IPS-NIHi11 (cell line): ENCODE results near the gene KCNH8.

Experiments used
- DNase-seq: peaks from one replicate; pipeline ENCODE4 v3.0.0; 2012; ENCODE audit warnings: mixed read lengths, low spot score

KCNH8 gene

DNA sequence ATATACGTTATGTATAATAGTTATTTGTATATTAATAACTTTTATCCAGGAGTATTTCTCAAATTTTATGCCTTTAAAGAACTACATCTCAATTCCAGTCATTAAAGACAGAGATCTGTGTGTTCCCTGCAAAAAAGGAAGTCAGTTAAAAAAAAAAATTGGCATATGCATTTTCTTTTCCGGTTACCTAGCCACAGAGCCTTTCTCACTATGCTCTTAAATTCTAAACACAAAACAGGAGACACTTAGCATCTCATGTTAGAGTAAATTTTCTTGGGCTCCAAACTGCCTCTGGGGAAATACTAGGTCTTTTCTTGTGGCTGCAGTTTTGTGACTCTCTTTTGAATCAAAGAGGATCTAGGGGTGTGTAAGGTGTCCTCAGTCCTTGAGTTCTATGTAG is 105.9 kb downstream of the KCNH8 start:
- DNase-seq = no peak

DNA sequence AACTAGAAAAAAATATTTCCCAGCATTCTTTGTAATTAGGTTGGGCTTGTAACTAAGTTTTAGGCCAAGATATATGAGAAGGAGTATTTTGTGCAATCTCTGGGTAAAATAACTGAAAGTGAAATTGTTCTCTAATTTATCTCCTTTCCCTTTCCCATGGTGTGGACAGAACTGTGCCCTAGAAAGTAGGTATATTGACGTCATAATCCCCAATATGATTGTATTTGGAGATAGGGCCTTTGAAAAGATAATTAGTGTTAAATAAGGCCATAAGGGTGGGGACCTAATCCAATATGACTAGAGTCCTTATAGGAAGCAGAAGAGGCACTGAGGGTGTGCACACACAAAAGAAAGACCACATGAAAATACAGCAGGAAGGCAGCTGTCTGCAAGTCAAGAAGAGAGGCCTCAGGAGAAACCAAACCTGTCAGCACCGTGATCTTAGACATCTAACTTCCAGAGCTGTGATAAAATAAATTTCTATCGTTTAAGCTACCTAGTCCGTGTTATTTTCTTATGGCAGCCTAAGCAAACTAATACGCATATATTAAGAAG is 106.6 kb downstream of the KCNH8 start:
- DNase-seq = no peak

DNA sequence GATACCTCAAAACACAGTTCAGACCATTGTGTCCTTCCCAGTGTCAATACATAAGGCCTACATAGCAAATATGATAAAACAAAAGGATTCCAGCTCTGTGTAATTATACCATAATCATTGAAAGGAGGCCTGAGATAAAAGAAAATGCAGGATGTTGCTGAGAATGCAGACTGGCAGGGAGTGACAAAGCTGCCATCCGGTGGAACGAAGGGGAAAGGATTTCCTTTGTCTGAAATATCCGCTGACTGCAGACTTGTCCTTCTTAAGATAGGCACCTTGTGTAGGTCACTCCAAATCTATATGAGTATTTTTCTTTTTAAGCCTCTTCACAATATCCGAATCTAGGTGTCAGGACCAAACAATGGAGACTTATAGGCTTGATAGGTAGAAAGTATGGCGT is 108.0 kb downstream of the KCNH8 start:
- peak; percentile 12 for DNase-seq

DNA sequence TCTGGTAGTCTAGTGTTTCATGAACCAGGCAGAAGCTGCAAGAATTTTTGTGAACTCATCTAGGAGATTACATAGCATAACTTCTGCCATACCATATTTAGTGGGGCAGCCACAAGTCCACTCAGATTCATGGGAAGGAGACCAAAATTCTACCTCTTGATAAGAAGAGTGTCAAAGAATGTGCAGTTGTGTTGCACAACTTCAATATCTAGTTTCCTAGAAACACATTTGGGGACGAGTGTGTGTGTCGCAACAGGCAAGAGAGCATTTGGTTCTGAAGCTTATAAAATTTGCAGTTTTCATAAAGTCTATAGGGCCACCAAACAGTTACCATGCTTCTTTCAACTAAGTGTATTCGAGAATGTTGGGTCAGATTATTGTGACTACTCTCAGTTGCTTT is 115.3 kb downstream of the KCNH8 start:
- no peak for DNase-seq

DNA sequence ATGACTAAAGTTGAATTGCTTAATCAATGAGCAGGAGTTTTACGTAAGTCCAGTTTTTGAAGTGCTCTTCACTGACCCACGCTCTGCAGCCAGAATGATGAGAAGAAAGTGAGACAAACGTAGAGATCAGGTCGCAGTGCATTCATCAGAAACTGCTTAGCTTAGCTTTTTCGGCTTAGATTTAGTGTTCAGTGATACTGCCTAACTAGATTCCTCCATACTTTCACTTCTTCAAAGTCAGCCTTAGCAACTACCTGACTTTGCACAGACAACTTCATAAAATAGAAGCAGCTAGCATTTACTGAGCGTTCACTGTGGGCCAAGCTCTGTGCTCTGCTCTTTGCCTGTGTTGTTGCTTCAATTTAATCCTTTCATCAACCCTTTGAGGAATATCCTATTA is 116.1 kb downstream of the KCNH8 start:
- no peak for DNase-seq

DNA sequence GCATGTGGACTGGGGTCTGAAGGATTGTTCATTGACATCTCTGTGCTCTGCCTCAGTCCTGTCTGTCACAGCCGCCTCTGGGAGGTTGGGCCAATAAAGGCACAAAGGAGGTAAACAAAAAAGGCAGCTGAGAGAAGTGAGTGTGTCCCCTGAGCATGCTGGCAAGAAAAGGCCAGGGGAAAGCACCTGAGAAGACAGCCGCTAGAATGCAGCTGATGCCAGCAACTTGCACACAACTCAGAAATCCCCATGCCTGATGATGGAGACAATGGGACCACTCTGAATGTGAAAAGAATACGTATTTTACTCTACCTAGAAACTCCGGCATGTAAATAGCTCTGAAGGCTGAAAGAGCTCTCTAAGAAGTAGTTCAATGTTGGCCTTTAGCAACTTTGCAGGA is 118.7 kb downstream of the KCNH8 start:
- DNase-seq = peak; percentile 45

DNA sequence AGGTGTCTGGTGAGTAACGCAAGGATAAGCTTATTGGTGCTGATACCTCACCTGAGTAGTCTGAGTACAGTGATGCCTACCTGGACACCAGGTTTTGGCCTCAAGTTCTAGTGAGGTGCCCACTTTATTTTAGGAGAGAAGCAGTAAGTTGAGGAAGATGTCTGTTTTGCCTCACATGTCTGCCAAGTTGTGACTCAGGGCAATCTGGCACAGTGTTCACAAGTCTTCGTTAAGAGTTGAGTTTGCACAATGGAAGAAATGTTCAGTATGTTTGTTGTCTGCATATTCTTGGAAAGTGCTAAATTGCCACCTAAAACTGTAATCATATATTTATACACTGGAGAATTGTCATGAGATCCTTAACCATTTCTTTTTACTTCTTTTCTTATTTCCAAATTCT is 122.2 kb downstream of the KCNH8 start:
- no peak for DNase-seq

DNA sequence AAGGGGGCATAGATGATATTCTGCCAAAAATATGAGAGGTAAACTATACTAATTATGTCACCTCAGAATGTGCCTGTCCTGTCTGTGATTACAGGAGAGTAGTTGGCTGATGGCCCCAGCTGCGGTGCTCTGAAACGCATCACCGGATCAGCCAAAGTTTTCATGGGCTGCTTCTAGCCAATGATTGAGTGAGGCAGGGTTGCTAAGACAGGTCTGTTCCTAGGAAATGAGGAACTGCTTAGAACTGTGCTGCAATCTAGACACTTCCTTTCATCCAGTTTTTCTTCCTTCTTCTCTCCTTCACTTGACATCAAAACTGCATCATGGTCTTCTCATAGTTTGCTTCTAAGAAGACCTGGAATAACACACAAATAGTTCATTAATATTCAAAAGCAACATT is 124.0 kb downstream of the KCNH8 start:
- DNase-seq = no peak

DNA sequence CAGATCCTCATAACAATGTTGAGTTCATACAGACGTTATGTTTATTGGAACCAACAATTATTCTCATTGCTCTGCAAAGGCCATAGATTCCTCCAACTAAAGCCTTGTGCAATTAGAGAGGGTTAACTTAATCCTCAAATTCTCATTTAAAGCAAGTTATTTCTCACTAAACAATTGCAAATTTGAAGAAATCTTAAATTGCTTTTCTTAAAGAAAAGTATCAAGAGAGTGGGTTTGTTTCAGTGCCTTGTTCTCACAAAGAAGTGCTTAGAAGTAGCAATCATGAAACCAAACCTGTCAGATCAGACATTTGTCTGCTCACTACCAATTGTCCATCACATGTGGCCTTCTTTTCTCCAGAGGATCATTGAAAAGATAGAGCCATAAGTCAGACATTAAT is 124.8 kb downstream of the KCNH8 start:
- no peak for DNase-seq

DNA sequence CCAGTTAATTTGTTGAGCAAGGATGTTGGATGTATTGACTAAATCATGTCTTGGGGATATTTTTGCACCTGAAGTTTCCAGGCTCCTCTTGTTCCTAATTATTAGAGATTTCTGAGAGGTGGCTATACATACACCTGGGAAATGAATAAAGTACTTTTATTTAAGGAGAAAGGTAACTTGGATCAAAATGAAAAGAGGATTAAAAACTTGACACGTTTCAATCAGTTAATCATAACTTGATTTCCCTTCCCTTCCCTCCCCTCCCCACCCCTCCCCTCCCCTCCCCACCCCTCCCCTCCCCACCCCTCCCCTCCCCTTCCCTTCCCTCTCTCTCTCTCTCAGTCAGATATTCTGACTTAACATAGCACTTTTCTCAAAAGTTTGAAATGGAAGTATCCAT is 126.3 kb downstream of the KCNH8 start:
- no peak for DNase-seq

DNA sequence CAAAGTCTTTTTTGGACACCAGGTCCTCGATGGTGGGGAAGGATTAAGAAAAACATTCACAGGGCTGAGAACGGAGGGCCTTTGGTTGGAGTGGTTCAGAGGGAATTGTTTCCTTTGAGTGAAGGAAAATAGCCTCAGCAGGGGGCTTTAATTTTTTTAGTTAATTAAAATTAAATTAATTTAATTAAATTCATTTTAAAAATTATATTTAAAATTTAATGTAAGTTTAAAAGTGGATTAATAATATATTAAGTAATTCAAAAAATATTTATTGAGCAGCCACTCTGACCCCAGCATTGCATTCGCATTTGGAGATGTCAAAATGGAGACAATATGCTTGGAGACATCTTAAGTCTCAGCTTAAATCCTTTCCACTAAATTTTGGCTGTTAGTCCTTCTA is 136.7 kb downstream of the KCNH8 start:
- no peak for DNase-seq

DNA sequence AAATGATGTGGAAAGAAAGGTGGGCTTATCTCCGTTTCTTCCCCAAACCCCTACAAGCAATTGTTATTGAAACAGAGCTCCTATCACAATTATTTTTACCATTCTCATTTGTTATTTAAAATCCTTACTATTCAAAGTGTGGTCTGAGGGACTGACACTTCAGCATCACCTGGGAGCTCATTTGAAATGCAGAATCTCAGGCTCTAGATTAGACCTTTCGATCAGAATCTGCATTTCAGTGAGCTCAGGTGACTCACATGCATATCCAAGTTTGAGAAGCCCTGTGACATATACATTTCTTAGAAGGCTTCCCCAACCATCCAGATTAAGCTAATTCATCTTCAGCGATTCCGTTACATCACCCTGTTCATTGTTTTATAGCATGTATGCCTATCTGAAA is 145.0 kb downstream of the KCNH8 start:
- DNase-seq = no peak

DNA sequence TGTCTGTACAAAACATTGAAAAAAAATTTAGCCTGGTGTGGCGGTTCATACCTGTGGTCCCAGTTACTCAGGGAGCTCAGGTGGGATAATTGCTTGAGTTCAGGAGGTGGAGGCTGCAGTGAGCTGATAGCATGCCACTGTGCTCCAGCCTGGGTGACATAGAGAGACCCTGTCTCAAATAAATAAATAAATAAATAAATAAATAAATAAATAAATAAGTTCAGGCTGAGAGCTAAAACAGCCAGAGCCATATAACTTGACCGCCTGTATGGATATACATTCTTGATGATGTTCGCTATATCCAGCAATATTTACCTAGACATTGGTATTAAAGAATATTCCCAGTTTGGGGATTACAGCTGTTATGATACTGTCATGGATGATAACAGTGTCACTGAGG is 146.9 kb downstream of the KCNH8 start:
- no peak for DNase-seq

DNA sequence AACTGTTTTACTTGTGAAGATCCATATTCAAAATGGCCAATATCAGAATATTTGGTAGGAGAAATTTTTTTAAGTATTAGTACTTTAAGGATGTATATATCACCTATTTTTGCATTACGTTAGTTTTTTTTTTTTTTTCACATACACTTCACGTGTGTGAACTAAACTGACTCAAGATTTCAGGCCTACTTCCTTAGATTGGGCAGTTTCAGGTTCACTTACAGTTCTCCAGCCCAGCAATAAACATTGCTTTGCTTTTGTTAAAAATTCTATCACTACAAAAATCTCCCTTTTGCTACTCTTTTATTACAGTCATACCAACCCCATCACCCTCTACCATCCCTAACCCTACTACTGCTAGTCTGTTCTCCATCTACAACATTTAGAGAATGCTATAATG is 183.6 kb downstream of the KCNH8 start:
- DNase-seq = no peak

DNA sequence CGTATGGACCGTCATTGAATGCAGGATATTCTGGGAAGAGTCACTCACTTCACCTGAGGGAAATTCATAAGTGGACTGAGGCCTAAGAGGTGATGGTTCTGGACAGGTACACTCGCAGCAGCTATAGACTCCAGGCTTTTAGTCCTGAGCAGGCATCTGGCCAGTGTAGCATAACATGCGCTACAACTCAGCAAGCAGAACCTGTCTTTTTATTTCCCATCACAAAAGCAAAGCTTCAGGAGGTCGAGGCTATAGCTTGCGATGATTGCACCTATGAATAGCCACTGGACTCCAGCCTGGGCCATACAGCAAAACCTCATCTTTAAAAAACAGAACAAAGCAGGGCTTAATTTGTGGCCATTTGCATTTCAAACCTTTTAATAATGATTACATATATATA is 185.8 kb downstream of the KCNH8 start:
- no peak for DNase-seq

DNA sequence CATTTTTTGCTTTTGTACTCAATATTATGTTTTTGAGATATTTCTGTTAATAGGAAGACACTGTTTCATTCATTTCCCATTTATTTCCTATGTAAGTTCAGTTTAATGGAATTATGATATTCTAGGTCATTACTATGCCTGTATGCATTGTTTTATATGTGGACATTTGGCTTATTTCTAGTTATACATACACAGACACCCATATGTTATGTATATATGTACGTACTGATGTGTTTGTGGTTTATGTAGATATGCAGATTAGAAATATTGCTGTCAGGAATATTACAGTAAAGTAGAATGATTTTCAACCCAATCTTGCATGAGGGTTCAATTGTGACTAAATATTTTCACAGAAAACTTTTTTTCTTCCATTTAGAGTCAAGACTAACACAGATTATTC is 190.5 kb downstream of the KCNH8 start:
- DNase-seq = no peak

DNA sequence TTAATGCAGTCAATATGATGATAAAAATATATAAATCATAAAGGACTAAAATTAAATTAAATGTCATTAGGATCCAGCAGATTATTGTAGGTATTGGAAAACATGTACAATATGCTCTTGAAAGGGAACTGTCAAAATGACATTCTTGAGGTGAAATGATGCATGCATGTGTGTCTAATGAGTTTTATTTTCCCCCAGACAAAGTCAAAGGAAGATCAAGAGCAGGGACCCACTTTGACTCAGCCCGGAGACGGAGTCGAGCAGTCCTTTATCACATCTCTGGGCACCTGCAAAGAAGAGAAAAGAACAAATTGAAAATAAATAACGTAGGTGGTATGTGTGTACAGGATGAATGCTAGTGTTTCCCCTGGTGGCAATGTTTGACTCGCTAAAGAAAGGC is 194.1 kb downstream of the KCNH8 start:
- DNase-seq = no peak

DNA sequence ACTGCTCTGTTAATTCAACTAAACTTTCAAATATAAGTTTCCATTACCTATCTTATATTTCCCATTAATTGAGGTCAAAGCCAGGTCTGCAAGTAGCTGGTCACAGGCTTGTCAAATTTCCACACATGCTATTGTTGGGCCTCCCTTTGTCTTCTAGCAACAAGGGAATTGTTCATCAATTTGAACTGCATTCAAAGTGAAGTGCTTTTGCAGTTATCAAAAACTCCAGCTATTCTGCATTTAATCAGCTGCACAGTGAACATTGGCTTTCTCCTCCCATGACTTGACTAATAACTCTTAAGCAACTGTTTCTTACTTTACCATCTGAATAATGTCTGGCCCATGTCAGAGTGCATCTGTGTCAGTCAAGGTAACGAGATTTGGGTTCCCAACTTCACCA is 198.4 kb downstream of the KCNH8 start:
- no peak for DNase-seq

DNA sequence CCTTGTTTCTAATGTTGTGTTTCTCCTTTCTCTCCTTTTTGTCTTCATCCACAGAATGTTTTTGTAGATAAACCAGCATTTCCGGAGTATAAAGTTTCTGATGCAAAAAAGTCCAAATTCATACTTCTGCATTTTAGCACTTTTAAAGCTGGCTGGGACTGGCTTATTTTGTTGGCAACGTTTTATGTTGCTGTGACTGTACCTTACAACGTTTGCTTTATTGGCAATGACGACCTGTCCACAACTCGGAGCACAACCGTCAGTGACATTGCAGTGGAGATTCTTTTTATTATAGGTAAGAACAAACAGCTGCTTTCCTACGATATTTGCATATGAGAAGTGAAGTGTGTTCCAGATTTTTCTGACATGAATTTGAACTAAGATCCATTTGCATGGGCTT is 199.4 kb downstream of the KCNH8 start:
- DNase-seq = no peak

DNA sequence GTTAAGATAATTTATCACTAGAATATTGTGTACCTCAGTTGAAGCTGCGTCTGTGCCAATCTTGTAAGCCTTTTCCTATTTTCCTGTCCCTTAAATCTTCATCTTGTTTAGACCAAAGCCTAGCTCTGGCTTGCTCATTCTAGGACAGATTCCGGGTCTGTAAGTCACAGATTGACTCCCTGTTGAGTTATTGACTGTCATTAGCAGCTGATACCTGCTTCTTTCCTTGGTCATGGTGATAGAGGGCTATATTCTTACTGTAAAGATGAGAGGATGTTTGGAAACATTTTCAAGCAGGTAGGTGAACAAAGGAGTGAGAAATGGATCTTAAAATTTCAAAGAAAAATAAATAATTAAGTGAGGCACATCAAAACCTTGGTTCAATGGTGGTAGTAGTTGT is 200.2 kb downstream of the KCNH8 start:
- peak; percentile 4 for DNase-seq

DNA sequence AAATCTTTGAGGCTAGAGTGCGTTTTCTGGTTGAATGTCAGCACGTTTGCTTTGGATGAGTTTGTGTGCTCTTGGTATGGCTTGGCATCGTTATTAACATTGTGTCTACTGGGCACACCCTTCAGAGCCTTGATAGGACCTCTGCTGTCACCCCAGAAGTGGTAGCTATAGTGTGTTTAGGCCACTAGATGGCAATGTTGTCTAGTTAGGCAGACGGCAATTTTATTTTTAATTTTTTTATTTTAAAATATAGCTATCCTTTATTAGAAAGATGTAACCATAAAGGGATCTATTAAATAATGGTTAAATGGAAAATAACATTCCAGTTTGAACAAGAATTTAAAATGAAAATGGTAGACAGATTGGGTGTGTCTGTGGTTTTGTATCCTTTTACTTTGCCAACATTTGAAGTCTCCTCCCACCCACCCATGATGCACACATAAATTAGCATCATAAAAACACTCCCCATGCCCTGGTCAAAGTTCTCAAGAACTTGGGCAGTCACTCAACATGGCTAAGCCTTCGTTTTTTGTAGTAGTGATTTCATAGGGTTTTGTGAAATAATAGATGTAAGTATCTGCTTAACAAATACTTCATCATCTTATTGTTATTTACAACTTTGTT is 200.7 kb downstream of the KCNH8 start:
- DNase-seq = peak; percentile 52

DNA sequence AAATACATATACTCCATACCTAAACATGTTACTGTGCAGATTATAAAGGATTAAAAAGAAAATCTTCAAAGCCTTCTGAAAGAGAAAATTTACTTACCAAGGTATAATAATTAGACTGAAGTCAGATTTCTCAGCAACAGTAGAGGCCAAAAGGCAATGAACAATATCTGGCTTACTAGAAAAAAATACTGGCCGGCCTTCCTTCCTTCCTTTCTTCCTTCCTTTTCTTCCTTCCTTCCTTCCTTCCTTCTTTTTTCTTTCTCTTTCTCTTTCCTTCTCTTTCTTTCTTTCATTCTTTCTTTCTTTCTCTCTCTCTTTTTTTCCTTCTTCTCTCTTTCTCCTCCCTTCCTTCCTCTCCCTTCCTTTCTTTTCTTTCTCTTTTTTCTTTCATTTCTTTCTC is 209.6 kb downstream of the KCNH8 start:
- no peak for DNase-seq

DNA sequence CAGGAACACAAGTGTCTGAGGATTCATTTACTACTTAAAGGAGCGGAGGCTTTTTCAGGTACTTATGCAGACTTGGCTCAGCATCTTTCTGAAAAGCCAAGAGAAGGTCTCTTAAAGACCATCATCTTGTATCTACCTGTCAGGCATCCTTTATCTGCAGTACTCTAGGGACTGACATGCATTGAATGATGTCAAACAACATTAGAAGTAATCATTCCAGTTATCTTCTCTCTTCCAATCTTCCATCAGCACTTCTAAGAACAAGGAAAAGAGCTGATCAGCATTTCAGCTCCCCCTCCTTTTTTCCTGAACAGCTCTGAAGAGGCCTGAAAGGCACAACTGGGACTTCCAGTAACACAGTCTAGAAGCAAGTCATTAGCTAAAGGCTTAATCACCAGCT is 214.8 kb downstream of the KCNH8 start:
- DNase-seq = no peak

DNA sequence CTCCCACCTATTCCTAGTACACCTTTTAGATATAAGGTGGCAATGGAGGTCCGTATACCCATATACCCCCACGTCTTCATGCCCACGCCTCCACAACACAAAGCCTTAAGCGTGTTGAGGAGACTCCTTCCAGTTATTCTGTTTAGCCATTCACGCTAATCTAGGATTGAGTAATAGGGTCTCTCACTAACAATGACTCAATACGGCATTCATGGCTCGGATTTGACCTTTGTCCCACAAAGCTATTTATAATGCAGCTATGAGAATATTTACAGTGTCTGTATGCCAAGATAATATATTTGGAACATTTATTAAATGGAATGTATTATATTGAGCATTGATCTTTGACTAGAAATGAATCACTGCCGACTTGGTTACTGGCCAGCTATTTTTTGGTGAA is 215.8 kb downstream of the KCNH8 start:
- DNase-seq = no peak

DNA sequence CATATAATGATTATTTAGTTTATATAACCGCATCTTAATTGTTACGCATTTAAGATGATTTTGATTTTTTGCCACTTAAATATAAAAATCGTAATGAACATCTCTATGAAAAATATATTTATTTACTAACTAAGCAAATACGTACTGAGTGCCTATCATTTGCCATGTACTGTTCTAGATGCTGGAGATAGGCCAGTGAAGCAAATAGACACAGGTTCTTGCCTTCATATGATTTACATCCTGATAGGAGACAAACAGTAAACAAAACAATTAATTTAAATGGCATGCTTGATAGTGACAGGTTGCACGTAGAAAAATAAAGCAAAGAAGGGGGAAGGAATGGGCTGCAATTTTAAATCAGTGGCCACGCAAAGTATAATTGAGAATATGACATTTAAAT is 217.2 kb downstream of the KCNH8 start:
- DNase-seq = no peak
